Activated naive CD8-positive, alpha-beta T cell (primary cell): ENCODE results near the gene HK2.

Experiments
- H3K27ac Mint-ChIP-seq: one replicate; pipeline ENCODE4 v1.8.0; 2021; ENCODE audit warnings: mixed read lengths
- H3K27me3 Mint-ChIP-seq: one replicate; pipeline ENCODE4 v1.8.0; 2021; ENCODE audit warnings: mixed read lengths
- H3K36me3 Mint-ChIP-seq: one replicate; pipeline ENCODE4 v1.8.0; 2021; ENCODE audit warnings: mixed read lengths
- H3K4me1 Mint-ChIP-seq: one replicate; pipeline ENCODE4 v1.8.0; 2021; ENCODE audit warnings: low read depth, mixed read lengths
- H3K4me3 Mint-ChIP-seq: one replicate; pipeline ENCODE4 v1.8.0; 2021; ENCODE audit warnings: mild to moderate bottlenecking, mixed read lengths
- H3K9me3 Mint-ChIP-seq: one replicate; pipeline ENCODE4 v1.8.0; 2021; ENCODE audit warnings: low read depth, mixed read lengths

HK2 gene

DNA sequence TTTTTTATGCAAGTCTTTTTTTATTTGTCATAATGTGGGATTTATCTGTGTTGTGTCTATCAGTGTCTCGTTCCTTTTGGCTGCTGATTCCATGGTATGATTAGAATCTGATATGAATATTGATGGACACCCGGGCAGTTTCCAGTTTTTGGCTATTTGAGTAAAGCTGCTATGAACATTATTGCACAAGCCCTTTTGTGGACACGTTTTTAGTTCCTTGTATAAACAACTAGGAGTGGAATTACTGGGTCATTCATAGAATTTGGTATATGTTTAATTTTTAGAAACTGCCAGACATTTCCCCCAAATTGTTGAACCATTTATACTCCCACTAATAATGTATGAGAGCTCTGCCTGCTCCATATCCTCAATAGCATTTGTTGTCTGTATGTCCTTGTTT lies 26.6 kb downstream of the HK2 start:
- H3K36me3 Mint-ChIP-seq: peaks cover 11% of the 10 kb centered on the region
- H3K27ac Mint-ChIP-seq: no peak overlapping the region
- no peaks in the 10 kb centered on the region for H3K9me3 Mint-ChIP-seq
- H3K27me3 Mint-ChIP-seq: no peaks in the 10 kb centered on the region
- H3K4me3 Mint-ChIP-seq: no peak overlapping the region
- H3K4me1 Mint-ChIP-seq: peaks cover 10% of the 10 kb centered on the region

DNA sequence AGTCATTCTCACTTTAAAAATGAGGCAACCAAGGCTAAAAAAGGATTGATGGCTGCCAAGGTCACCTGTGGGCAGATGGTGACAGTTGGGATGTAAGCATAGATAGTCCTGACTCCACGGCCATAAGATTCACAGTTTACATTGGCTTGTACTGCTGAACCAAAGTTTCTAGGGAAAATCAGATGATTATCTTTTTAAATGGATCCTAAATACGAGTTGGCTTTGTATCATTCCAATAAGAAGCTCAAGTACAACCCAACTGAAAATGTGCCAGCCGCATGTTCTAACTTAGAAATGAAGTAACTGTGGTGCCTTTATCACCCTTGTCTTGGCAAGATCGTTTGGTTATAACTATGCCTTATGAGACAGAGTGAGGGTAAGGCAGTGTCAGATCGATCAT lies 27.6 kb downstream of the HK2 start:
- Mint-ChIP-seq H3K36me3 (peaks cover 7% of the 10 kb centered on the region), H3K27ac (no peak overlapping the region), H3K4me1 (peaks cover 9% of the 10 kb centered on the region), H3K4me3 (no peak overlapping the region), H3K27me3 (no peaks in the 10 kb centered on the region), H3K9me3 (no peaks in the 10 kb centered on the region)

DNA sequence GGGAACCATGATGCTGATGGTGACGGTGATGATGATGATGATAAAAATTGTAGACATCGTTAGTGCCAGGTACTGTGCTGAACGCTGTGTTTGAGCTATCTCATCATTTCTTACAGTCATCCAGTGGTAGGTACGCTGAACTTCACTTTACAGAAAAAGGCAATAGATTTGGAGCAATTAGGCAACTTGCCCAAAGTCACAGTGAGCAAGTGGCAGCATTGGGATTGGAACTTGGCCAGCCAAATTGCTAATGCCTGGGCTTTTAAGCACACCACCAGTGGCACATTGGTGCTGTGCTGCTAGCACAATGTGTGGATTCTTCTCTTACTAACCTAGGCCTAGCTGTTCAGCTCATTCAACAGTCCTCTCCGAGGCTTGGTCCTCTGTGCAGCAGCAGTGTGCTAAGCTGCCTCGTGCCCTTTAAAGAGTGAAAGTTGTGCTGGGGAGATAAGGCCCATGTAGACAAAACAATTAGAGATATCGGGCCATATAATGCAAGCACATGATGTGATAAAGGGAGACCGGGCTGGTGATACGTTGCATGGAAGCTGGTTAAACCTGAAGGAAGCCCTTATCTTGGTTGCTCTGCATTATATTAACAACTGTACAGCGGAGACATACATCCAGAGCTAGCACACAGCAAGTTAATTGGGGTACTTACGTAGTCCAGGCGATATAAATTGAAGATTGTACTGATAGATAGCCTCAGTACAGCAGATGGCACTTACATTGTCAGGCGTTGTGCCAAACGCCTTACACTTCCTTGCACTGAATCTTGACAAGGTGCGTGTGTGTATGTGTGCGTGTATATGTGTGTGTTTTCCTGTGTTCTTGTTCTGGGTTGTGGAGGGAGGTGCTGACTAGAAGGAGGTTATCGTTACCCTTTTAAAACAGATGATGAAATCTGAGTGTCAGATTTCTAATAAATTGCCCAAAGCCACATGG lies 28.4 kb downstream of the HK2 start:
- Mint-ChIP-seq H3K27ac (no peak overlapping the region), H3K27me3 (no peaks in the 10 kb centered on the region), H3K4me3 (no peak overlapping the region), H3K36me3 (peaks cover 6% of the 10 kb centered on the region), H3K4me1 (peaks cover 9% of the 10 kb centered on the region), H3K9me3 (no peaks in the 10 kb centered on the region)

DNA sequence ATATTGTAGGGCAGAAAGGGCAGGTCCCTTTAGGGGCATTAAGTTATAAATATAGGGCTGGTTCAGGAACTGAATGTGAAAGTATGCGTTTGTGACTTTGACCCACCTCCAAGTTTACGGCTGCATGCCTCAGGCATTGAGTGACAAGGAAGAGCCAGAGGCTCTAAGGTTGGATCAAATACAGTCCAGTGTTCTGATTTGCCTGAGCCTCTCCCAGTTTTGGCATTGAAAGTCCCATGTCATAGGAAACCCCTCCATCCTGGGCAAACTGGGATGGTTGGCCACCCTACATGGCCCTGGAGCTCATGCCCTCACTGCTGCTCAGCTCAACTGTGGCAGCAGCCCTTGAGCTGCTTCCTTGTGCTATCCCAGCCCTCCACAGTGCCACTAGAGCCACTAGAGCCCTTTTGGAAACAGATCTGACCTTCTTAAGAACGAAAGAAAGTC lies 29.9 kb downstream of the HK2 start:
- Mint-ChIP-seq H3K4me1 (peaks cover 11% of the 10 kb centered on the region), H3K4me3 (no peak overlapping the region), H3K36me3 (peaks cover 15% of the 10 kb centered on the region), H3K27ac (no peak overlapping the region), H3K27me3 (no peaks in the 10 kb centered on the region), H3K9me3 (no peaks in the 10 kb centered on the region)

DNA sequence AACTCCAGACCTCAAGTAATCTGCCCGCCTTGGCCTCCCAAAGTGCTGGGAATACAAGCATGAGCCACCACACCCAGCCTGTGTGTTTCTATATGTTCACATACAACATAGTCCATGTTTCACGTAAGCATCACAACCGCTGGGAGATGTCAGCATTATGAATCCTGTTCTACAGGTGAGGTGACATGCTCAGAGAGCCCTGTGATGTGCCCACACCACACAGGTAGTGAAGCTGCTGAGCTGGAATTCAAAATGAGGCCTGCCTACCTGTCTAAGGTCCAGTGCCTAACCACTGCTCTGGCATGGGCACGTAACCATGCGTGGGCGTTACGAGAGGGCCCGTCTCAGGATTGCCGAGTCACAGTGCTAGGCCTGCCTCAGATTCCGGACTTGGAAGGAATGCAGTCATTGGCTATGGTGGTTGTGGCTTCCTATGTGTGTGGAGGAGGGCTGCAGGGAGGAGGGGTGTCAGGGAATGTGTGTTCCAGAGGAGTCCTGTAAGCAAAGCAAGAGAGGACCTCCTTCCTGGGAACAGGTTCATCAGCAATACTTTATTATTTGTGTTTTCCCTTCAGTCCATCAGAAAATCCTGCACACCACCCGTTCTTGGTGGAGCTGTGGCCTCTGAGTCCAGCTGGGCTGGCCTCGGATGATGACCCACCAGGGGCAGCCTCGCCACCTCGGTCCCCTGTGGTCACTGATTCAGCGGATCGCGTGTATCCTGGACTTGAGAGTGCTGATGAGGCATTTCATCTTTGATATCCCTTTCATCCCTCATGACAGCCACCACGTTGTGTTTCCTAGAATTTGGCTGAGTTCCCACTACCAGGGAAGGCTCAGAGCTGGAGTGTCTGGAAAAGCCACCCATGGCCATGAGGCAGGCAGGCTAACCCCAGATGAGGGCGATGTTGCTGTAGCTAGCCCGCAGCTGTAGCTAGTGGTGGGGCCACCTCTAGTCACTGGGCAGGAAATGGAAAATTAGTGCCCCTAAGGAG lies 31.1 kb downstream of the HK2 start:
- H3K9me3 Mint-ChIP-seq: no peaks in the 10 kb centered on the region

DNA sequence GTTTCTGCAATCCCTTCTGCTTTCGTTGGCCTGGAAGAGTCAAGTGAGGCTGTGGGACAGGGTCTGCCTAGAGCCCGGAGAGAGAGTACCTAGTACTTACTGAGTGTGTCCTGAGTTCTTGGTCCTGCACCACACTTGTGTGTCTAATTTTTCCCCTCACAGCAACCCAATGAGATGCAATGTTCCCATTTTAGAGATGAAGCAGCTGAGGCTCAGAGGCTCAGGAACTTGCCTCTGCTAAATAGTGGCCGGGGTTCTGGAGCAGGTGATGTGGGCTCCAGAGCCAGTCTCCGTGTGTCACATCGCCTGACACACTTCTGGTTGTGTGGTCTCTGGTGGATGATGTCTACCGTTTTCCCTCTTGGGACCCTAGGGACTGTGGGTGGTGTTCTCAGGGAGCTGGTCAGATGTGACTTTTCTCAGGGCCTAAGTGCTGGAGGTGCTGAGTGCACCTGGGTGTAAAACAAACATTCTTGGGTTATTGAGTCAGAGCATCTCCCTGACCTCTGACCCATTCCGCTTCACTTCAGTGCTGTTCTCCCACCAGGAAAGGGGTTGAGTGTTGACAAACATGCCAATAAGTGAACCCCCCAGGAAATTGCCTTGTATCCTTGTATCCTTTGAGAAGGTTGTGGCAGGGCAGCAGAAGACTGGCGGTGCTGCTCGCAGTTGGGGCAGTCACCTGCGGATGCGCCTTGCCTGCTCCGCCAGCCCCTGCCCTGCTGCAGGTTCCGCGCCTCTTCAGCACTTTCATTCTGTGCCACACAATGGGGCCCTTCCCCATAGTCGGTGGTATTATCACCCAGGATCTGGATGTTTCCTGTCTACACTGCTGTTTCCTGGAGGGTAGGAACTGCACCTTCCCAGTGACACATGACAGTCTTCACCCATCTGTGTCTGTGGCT lies 32.1 kb downstream of the HK2 start:
- Mint-ChIP-seq H3K27ac (no peak overlapping the region), H3K27me3 (no peaks in the 10 kb centered on the region), H3K36me3 (peaks cover 13% of the 10 kb centered on the region), H3K4me3 (no peak overlapping the region), H3K9me3 (no peaks in the 10 kb centered on the region), H3K4me1 (peaks cover 13% of the 10 kb centered on the region)

More for the DNA sequence above, 31.1 kb downstream of the HK2 start:
- Mint-ChIP-seq H3K4me1 (peaks cover 13% of the 10 kb centered on the region), H3K4me3 (no peak overlapping the region), H3K27me3 (no peaks in the 10 kb centered on the region), H3K27ac (no peak overlapping the region), H3K36me3 (peaks cover 15% of the 10 kb centered on the region)

DNA sequence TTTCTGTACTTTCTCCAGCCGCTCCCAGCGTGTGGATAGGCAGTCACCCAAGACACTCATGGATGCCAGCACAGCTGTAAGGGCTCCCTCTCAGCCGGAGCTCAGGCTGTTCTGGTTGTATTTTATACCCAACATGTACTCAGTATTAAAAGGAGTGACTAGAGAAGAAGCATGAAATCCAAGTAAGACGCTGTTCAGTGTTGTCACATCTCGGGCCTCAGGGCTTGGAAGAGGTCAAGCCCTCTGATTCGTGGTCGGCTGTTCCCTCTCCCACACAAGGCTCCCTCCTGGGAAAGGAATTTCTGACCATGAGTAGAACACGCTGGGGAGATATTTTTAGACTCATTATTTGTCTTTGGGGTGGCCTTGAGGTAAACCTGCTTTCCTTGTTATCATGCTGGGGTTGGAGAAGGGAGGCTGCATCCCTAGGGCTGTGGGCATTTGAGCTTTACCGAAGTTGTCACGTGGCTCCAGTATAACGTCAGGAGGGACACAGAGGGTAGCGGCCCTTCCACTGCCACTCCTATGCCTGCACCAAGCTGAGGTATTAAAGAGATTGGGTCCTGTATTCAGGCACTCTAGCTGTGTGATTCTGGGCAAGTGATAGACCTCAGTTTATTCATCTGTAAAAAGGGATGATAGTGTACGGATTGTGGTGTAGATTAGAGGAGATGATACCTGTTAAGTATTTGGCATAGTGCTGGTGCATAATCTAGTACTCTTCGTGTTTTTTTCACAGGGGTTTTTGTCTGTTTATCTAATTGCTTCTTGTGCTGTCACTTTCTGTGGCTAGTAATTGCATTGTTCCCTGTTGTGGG lies 34.1 kb downstream of the HK2 start:
- no peak overlapping the region for H3K4me3 Mint-ChIP-seq
- H3K27me3 Mint-ChIP-seq: no peaks in the 10 kb centered on the region
- peaks cover 6% of the 10 kb centered on the region for H3K4me1 Mint-ChIP-seq
- peaks cover 11% of the 10 kb centered on the region for H3K36me3 Mint-ChIP-seq
- H3K9me3 Mint-ChIP-seq: no peaks in the 10 kb centered on the region
- H3K27ac Mint-ChIP-seq: peak overlapping the region; percentile 24

DNA sequence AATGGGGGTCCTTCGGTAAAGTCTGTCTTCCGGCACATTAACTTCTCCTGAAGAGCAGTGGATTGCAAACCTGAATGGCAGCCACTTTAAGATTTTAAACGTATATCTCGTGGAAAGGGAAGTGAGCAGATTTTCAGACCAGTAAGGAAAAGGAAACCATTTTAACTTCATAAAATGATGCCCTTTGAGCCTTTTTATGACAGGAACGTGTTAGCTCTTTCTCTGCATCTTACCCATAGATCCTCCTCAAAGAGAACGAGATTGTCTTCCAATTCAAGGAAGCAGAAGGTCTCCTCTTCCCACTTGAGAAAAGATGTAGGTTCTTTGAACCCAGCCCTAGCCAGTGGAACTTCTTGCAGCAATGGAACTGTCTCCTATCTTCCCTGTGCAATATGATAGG lies 35.6 kb downstream of the HK2 start:
- peaks cover 6% of the 10 kb centered on the region for H3K4me1 Mint-ChIP-seq
- peaks cover 14% of the 10 kb centered on the region for H3K36me3 Mint-ChIP-seq

DNA sequence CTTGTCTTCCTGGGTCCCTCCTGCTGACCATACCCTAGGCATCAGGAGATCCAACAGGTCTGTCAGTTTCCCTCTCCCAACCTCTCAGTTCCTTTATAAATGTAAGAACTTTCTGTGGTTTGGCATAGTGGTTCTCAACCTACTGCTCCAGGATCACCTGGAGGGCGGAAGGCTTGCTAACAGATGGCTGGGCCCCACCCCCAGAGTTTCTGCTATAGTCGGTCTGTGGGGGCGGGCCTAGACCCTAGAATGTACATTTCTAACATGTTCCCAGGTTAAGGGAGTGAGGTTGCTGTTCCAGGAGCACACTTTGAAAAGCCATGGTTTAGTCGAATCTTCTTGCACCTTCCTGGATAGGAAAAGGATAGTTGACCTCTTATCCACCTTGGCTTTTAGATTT lies 37.0 kb downstream of the HK2 start:
- Mint-ChIP-seq H3K36me3 (peaks cover 14% of the 10 kb centered on the region), H3K27me3 (no peaks in the 10 kb centered on the region), H3K4me3 (no peak overlapping the region), H3K27ac (no peak overlapping the region), H3K9me3 (no peaks in the 10 kb centered on the region), H3K4me1 (peaks cover 6% of the 10 kb centered on the region)

More for the DNA sequence above, 35.6 kb downstream of the HK2 start:
- H3K9me3 Mint-ChIP-seq: no peaks in the 10 kb centered on the region
- H3K4me3 Mint-ChIP-seq: no peak overlapping the region
- no peaks in the 10 kb centered on the region for H3K27me3 Mint-ChIP-seq
- peak overlapping the region; percentile 22 for H3K27ac Mint-ChIP-seq

DNA sequence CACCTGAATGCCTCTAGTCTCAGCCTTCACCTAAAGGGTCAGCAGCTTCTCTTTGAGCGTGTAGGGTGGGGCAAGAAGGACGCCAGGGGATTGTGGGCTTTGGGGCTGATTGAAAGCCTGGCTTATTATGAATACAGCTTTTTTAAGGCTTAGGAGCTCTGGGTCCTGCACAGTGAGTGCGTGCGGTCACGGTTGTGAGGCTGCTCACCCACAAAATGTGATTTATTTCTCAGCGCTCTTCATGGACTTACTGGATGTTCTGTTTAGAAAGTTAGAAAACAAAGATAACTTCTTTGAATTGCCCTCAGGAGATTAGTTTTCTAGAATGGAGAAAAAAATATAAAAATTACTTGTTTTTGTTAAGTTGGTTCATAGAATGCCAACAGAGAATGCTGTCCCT lies 37.5 kb downstream of the HK2 start:
- H3K27me3 Mint-ChIP-seq: no peaks in the 10 kb centered on the region
- H3K4me1 Mint-ChIP-seq: peaks cover 11% of the 10 kb centered on the region
- H3K27ac Mint-ChIP-seq: no peak overlapping the region
- H3K4me3 Mint-ChIP-seq: no peak overlapping the region
- peaks cover 16% of the 10 kb centered on the region for H3K36me3 Mint-ChIP-seq
- no peaks in the 10 kb centered on the region for H3K9me3 Mint-ChIP-seq

DNA sequence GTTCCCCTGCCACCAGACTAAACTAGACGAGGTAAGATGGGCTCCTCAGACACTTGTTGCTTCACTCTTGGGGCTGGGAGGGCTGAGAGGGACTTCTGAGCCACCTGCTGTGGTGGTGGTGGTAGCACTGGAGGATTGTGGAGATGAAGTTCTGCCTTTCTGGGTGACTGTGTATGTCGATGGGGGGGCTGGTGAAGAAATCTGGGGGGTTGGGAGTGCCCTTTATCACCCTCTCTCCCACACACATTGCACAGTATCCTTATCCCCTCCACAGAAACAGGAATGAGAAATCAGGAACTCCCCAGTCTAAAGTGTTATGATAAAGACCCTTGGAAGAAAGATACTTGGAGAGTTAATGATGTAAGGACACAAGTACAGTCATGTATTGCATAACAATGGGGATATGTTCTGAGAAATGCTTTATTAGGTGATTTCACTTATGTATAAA lies 38.5 kb downstream of the HK2 start:
- no peak overlapping the region for H3K4me3 Mint-ChIP-seq
- H3K36me3 Mint-ChIP-seq: peaks cover 15% of the 10 kb centered on the region
- no peak overlapping the region for H3K27ac Mint-ChIP-seq

DNA sequence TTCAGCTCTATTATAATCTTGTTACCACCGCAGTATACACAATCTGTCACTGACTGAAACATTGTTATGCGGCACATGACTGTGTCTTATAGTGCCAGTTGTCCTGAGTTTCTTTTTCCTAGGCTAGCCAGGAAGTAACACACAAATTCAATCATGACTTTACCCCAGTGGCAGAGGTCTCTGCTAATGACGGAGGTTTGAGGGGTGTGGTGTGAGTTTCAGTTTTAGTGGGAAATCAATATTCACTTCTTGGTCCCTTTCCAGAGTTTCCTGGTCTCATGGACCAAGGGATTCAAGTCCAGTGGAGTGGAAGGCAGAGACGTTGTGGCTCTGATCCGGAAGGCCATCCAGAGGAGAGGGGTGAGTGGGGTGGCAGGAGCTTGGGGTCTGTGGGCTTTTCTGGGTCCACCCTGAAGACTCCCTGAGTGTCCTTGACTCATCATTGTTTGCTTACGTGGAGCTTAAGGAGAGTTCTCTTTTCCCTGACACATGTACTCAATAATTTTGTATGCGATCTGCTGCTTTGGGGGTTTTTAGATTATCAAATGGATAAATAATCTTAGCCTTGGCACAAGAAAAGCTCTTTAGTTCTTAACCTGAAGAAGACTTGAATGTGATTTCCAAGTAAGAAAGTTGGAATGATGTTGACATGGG lies 39.2 kb downstream of the HK2 start:
- Mint-ChIP-seq H3K4me3 (no peak overlapping the region), H3K27ac (no peak overlapping the region), H3K9me3 (no peaks in the 10 kb centered on the region), H3K36me3 (peaks cover 12% of the 10 kb centered on the region), H3K27me3 (no peaks in the 10 kb centered on the region), H3K4me1 (peaks cover 11% of the 10 kb centered on the region)

More for the DNA sequence above, 38.5 kb downstream of the HK2 start:
- no peaks in the 10 kb centered on the region for H3K9me3 Mint-ChIP-seq
- H3K27me3 Mint-ChIP-seq: no peaks in the 10 kb centered on the region
- H3K4me1 Mint-ChIP-seq: peaks cover 12% of the 10 kb centered on the region
